Measurements from ENCODE around the gene SURF2.

The SURF2 gene

GRCh38 chr9:133371261-133371711, 14.9 kb downstream of the SURF2 start:
- Histone ChIP-seq H4K20me1 (ENCODE audit: insufficient read depth, low read length, poor library complexity, severe bottlenecking) (peaks cover 93% of the 10 kb centered on the region), H3K36me3 (ENCODE audit: insufficient read depth, low read length) (peaks cover 28% of the 10 kb centered on the region; the same call in 1 of the 2 replicates), H3K4me2 (ENCODE audit: low read depth, low read length, poor library complexity, severe bottlenecking) (peak overlapping the region; percentile 96), H3K79me2 (ENCODE audit: insufficient read depth, low read length) (peaks cover 95% of the 10 kb centered on the region), H2AFZ (ENCODE audit: low read length) (no peak overlapping the region), H3K9me3 (ENCODE audit: insufficient read depth, low read depth, low read length) (no peaks in the 10 kb centered on the region), H3K4me1 (ENCODE audit: insufficient read depth, low read length, poor library complexity, severe bottlenecking) (peaks cover 61% of the 10 kb centered on the region), H3K9ac (ENCODE audit: low read depth, low read length, poor library complexity, severe bottlenecking) (peak overlapping the region; percentile 66), H3K4me3 (ENCODE audit: low read length, poor library complexity, severe bottlenecking) (peak overlapping the region; percentile 74), H3K9me2 (replicated peaks; ENCODE audit: low read depth, low read length) (no peaks in the 10 kb centered on the region), H3F3A (ENCODE audit: low read depth) (peaks cover 16% of the 10 kb centered on the region), H3K27me3 (ENCODE audit: insufficient read depth, low read length, poor library complexity, severe bottlenecking) (no peaks in the 10 kb centered on the region)
- TF ChIP-seq, protein P1, sequence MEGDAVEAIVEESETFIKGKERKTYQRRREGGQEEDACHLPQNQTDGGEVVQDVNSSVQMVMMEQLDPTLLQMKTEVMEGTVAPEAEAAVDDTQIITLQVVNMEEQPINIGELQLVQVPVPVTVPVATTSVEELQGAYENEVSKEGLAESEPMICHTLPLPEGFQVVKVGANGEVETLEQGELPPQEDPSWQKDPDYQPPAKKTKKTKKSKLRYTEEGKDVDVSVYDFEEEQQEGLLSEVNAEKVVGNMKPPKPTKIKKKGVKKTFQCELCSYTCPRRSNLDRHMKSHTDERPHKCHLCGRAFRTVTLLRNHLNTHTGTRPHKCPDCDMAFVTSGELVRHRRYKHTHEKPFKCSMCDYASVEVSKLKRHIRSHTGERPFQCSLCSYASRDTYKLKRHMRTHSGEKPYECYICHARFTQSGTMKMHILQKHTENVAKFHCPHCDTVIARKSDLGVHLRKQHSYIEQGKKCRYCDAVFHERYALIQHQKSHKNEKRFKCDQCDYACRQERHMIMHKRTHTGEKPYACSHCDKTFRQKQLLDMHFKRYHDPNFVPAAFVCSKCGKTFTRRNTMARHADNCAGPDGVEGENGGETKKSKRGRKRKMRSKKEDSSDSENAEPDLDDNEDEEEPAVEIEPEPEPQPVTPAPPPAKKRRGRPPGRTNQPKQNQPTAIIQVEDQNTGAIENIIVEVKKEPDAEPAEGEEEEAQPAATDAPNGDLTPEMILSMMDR (conservative IDR thresholded peaks at IDR 0.05; ENCODE audit: low read length): peak; percentile 51; the same call in 1 of the 2 replicates
- TF ChIP-seq EZH2phosphoT487 (IDR thresholded peaks at IDR 0.05; ENCODE audit: borderline replicate concordance): no peak

GRCh38 chr9:133372144-133372543, 15.8 kb downstream of the SURF2 start:
- peaks cover 85% of the 10 kb centered on the region for H4K20me1 ChIP-seq (ENCODE audit: insufficient read depth, low read length, poor library complexity, severe bottlenecking)

DNA sequence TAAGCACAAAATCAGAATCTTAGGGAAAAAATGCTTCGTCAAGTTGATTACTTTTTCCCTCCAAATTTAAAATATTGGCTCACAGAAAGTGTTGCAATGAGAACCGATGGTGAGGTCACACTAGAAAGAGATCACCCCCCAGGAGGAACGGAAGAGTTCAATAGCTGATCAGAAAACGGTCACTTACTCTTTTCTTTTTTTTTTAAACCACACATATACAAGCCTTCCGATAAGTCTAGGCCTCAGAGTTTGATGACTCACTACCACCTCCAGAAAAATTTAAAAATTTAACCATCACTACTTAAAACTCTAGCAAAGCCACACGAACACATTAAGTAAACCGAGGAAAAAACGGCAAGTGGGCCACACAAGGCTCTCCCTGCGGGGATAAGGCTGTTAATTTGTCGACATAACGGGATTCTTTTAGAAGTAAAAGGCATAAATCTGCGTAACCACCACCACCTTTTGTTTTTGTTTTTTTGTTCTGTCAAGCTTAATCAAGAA, 18.3 kb downstream of the SURF2 start:
- H3K4me3 ChIP-seq (ENCODE audit: low read length, poor library complexity, severe bottlenecking): peak overlapping the region; percentile 99
- no peak for TF ChIP-seq EZH2phosphoT487 (IDR thresholded peaks at IDR 0.05; ENCODE audit: borderline replicate concordance)
- TF ChIP-seq, protein P1 (conservative IDR thresholded peaks at IDR 0.05; ENCODE audit: low read length): no peak
- peaks cover 54% of the 10 kb centered on the region for H3K4me1 ChIP-seq (ENCODE audit: insufficient read depth, low read length, poor library complexity, severe bottlenecking)
- no peaks in the 10 kb centered on the region for H3K27me3 ChIP-seq (ENCODE audit: insufficient read depth, low read length, poor library complexity, severe bottlenecking)
- H3K9me3 ChIP-seq (ENCODE audit: insufficient read depth, low read depth, low read length): no peaks in the 10 kb centered on the region
- no peak overlapping the region for H2AFZ ChIP-seq (ENCODE audit: low read length)
- H4K20me1 ChIP-seq (ENCODE audit: insufficient read depth, low read length, poor library complexity, severe bottlenecking): peaks cover 60% of the 10 kb centered on the region
- H3K4me2 ChIP-seq (ENCODE audit: low read depth, low read length, poor library complexity, severe bottlenecking): peak overlapping the region; percentile 84
- peaks cover 61% of the 10 kb centered on the region for H3K79me2 ChIP-seq (ENCODE audit: insufficient read depth, low read length)
- H3F3A ChIP-seq (ENCODE audit: low read depth): peaks cover 16% of the 10 kb centered on the region
- H3K9ac ChIP-seq (ENCODE audit: low read depth, low read length, poor library complexity, severe bottlenecking): peak overlapping the region; percentile 96
- peaks cover 4% of the 10 kb centered on the region; the same call in 1 of the 2 replicates for H3K36me3 ChIP-seq (ENCODE audit: insufficient read depth, low read length)
- H3K9me2 ChIP-seq (replicated peaks; ENCODE audit: low read depth, low read length): no peaks in the 10 kb centered on the region

More at GRCh38 chr9:133372144-133372543, 15.8 kb downstream of the SURF2 start:
- Histone ChIP-seq H3K9ac (ENCODE audit: low read depth, low read length, poor library complexity, severe bottlenecking) (peak overlapping the region; percentile 66), H3K4me3 (ENCODE audit: low read length, poor library complexity, severe bottlenecking) (peak overlapping the region; percentile 74), H3K4me1 (ENCODE audit: insufficient read depth, low read length, poor library complexity, severe bottlenecking) (peaks cover 69% of the 10 kb centered on the region), H2AFZ (ENCODE audit: low read length) (no peak overlapping the region), H3F3A (ENCODE audit: low read depth) (peaks cover 16% of the 10 kb centered on the region), H3K36me3 (ENCODE audit: insufficient read depth, low read length) (peaks cover 19% of the 10 kb centered on the region; the same call in 1 of the 2 replicates), H3K4me2 (ENCODE audit: low read depth, low read length, poor library complexity, severe bottlenecking) (peak overlapping the region; percentile 96), H3K9me3 (ENCODE audit: insufficient read depth, low read depth, low read length) (no peaks in the 10 kb centered on the region), H3K27me3 (ENCODE audit: insufficient read depth, low read length, poor library complexity, severe bottlenecking) (no peaks in the 10 kb centered on the region), H3K9me2 (replicated peaks; ENCODE audit: low read depth, low read length) (no peaks in the 10 kb centered on the region), H3K79me2 (ENCODE audit: insufficient read depth, low read length) (peaks cover 87% of the 10 kb centered on the region)
- TF ChIP-seq, protein P1 (conservative IDR thresholded peaks at IDR 0.05; ENCODE audit: low read length): no peak
- TF ChIP-seq EZH2phosphoT487 (IDR thresholded peaks at IDR 0.05; ENCODE audit: borderline replicate concordance): no peak

Data from Loucy (cell line).